NCI-H345 treated with DMSO at 0.1 percent for 48 hours (cell line): ENCODE measurements around the gene RTN4RL1.

ENCODE experiments used
- DNase-seq: peaks from one replicate; lab custom pipeline; 2025; ENCODE audit not compliant: unreplicated experiment; lab: John Stamatoyannopoulos, UW

The RTN4RL1 gene

GRCh38 chr17:1928976-1929375 is 96.2 kb downstream of the RTN4RL1 start:
- DNase-seq, result no peak

- DNase-seq, result no peak
Measured at GRCh38 chr17:1920948-1921351, 104.2 kb downstream of the RTN4RL1 start.

GRCh38 chr17:1919201-1919600 is 105.9 kb downstream of the RTN4RL1 start:
- DNase-seq, result no peak

GRCh38 chr17:1918346-1919162 is 106.6 kb downstream of the RTN4RL1 start:
- no peak for DNase-seq

- DNase-seq, result no peak
Measured at GRCh38 chr17:1916963-1917715, 108.0 kb downstream of the RTN4RL1 start.

- DNase-seq, result no peak
Measured at GRCh38 chr17:1916316-1916715, 108.8 kb downstream of the RTN4RL1 start.

GRCh38 chr17:1915889-1916288 is 109.2 kb downstream of the RTN4RL1 start:
- DNase-seq, result no peak

GRCh38 chr17:1914661-1915083 is 110.5 kb downstream of the RTN4RL1 start:
- DNase-seq, result no peak

GRCh38 chr17:1913702-1914101 is 111.4 kb downstream of the RTN4RL1 start:
- no peak for DNase-seq

GRCh38 chr17:1912146-1912545 is 113.0 kb downstream of the RTN4RL1 start:
- DNase-seq, result no peak

GRCh38 chr17:1909985-1910384 is 115.1 kb downstream of the RTN4RL1 start:
- DNase-seq, result no peak

GRCh38 chr17:1908699-1909309 is 116.3 kb downstream of the RTN4RL1 start:
- peak; percentile 35 for DNase-seq

GRCh38 chr17:1907909-1908698 is 117.0 kb downstream of the RTN4RL1 start:
- DNase-seq, result no peak

GRCh38 chr17:1907216-1907631 is 117.9 kb downstream of the RTN4RL1 start:
- DNase-seq, result no peak

GRCh38 chr17:1906662-1907101 is 118.5 kb downstream of the RTN4RL1 start:
- no peak for DNase-seq

GRCh38 chr17:1905190-1905913 is 119.8 kb downstream of the RTN4RL1 start:
- DNase-seq, result peak; percentile 64

GRCh38 chr17:1904273-1905182 is 120.6 kb downstream of the RTN4RL1 start:
- no peak for DNase-seq

- DNase-seq, result no peak
Measured at GRCh38 chr17:1899403-1900000, 125.6 kb downstream of the RTN4RL1 start.

- DNase-seq, result no peak
Measured at GRCh38 chr17:1898872-1899271, 126.3 kb downstream of the RTN4RL1 start.
